Activated effector memory CD4-positive, alpha-beta T cell treated with Interleukin-2 at 50 U/mL for 16 hours (primary cell): ENCODE data around the gene NCK2.

ENCODE experiments used
- DNase-seq: peaks from one replicate; pipeline ENCODE4 v3.0.0-alpha.2; 2020

NCK2 gene

DNA sequence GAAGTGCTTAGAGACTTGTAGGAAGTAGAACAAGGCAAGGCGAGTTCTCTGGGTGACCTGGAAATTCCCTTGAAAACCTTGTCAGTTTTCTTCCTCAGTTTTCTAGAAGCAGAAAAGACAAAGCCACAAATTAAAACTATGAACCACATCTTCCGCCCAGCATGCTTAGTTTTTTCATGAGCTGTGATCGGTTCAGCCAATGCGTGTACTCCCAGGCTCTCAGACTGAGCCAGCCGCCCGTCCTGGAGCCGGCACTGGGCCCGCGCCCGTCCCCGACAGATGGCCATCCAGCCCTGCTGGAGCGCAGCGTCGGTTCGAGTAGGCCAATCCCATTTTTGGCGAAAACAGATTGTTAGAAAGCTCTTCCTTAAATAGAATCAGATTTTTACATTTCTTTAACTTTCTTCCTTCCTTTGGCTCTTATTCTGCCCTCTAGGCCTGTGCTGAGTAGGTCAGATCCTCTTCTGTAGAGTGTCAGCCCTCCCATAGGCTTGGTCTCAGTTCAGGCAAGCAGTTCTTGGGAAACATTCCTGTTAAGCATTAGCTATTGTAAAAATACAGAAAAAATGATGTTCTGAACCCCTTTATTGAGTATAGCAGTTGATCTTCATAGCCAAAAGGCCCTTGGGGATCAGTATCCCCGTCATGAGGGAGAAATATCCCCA lies 112.5 kb downstream of the NCK2 start:
- peak; percentile 21 for DNase-seq

DNA sequence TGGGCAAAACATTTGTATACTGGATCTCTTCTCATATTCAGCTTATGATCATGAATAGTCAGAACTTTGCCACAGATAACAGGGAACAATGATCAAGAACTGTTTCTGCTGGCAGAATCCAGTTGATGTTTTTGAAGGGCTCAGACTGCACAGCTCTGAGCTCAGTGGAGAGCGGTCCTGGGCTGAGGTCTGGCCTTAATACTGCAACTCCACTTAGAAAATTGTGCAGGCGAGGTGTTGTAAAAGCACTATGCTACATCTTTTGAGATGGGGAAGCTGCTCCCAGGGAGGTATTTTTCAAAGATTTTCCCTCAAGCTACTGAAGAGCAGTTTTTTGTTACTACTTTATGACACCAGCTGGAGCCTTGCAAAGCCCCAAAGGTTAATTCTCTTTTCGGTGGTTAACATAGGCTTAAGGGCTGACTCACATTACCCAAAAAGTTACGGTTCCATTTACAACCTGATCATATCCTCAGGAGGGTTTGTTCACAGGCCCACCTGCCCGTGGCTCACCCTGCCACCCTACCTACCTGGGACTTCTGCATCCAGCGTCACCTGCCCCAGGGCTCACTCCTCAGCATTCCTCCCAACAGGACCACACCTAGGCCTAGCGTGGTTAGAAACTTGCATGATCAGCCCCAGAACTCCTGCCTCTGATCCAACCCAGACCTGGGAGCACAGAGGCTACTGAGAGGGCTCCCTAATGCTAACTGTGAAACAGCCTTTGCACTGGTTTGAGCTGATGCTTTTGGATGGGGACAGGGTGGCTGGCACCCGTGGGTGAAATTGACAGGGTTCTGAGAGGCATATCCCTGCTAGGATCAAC lies 114.4 kb downstream of the NCK2 start:
- DNase-seq = no peak

DNA sequence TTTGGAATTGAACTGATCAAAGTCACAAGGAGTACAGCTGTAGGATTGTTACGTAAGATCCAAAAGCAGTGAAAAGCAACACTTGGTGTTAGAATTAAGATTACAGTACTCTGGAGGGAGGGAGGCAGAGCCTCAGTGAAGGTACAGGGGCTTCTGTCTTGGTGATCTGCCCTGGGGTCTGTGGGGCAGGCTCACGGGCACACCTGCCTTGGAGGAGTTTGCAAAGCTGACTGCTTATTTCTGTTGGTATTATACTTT lies 114.9 kb downstream of the NCK2 start:
- no peak for DNase-seq

DNA sequence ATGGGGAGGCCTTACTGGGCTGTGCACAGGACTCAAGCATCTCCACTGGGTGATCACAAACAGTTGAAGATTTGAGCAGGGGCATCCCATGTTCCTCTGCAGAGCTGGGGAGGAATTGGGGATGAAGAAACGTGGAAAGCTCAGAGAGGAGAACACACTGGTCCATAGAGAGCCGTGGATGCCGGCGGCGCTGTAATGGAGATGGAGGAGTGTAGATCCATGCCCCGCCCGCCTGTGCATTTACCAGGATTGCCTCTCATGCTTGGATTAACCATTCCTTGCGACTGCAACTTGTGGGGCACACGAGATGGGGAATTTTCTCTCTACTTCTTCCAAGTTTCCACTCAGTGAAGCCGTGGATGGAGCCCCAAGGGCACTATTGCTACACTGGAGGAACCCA lies 115.9 kb downstream of the NCK2 start:
- no peak for DNase-seq

DNA sequence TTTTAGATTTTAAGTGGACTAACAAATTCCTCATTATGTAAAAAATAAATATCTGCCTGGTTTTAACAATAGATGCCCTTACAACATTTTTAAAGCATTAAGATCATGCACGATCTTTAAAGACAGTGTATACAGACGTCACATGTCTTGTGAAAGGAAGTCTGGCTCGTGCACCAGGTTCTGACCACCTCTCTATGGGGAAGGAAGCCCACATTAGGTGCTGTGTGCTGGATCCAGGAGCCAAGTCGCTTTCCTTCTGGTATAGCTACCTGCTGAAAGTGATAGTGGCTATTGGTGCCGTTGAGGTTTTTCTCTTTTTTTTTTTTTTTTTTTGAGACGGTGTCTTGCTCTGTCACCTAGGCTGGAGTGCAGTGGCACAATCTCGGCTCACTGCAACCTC lies 116.5 kb downstream of the NCK2 start:
- DNase-seq = no peak

DNA sequence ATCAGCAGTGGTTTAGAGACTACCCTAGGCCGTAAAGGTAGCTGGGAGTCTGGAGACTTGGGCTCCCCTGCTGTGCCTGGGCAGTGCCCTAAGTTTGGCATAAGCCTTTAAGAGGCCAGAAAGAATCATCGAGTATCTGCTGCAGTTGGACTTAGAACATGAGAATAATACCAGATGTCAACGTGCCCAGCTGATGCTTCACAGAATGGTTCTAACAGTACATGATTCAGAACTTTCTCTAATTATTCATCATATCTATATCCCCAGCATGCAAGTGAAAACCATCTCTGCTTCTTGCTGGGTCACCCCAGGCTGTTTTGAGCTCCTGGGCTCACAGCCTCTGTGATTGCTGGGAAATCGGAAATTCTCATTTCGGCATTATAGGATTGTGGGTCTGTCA lies 118.1 kb downstream of the NCK2 start:
- DNase-seq = no peak

DNA sequence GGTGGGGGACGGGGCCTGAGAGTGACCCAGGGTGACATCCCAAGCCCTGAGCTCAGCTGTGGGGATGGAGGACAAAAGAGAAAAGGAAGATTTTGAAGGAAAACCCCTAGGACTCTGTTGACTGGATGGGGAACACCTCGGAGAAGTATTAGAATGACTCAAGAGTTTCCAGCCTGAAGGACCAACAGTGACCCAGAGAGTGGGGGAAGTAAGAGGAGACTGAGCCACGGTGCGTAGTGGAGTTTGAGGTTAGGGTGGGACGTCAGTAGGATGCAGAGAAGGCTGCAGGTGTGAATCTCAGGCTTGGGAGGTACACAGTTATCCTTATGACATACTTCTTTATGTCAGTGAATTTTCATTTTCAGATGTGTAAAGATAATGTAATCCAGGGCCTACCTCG lies 119.5 kb downstream of the NCK2 start:
- no peak for DNase-seq

DNA sequence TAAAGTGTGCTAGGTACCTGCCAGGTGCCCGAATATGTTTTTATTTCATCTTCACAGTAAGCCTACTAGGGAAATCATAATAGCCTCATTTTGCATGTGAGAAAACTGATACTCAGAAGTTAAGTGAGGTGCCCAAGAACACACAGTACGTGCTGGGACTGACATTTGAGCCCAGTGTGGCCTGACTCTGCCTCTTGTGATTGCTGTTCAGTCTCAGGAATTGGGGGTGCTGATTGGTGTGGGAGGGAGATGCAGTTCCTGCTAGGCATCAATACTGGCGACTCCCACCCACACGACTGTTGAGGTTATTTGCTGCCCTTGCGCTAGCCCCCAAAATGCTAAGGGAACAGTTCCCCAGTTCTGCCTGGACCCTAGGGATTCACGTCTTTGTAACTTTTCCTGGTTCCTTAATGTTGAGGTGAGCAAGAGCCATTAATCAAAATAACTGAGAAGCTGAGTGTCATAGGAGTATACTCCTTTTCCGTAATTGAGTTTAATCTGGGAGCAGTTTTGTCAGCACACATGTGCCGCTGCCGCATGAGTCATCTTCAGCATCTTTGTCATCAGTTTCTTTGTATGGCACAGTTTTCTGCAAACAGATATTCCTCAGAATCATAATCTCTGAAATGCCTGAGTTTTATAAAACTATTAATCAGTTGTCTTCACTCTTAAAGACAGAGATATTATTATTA lies 120.7 kb downstream of the NCK2 start:
- DNase-seq = no peak

DNA sequence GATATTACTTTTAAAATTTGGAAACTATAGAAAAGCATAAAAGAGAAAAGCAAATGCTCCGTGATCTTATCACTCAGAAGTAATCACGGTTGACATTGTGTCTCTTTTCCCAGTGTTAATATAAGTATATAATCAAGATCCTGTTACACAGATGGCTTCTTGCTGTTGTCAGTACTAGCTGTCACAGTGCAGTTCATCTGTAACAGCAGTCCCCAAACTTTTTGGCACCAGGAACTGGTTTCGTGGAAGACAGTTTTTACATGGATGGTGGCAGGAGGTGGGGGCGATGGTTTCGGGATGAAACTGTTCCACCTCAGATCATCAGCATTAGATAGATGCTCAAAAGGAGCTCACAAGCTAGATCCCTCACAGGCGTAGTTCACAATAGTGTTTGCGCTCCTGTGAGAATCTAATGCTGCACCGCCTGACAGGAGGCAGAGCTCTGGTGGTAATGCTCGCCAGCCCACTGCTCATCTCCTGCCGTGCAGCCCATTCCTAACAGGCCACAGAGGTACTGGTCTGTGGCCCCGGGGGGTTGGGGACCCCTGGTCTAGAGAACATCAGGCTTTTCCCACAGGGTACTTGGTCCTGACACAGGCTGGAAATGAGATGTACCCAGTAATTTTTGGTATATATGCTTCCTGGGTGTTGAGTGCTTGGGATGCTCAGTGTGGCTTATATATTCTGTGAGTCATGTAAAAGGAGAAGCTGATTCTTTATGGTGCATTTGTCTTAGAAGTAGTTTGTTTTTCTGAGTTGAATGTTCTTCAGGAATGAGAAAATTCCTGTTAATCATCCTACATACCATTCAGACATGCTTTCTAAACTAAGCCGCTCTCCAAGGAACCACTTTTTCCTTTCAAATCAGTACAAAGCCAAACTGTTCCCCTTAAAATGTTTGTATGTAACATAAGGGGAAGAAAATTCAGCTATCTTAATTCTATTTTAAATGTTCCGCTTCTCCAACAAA lies 121.8 kb downstream of the NCK2 start:
- DNase-seq = no peak

DNA sequence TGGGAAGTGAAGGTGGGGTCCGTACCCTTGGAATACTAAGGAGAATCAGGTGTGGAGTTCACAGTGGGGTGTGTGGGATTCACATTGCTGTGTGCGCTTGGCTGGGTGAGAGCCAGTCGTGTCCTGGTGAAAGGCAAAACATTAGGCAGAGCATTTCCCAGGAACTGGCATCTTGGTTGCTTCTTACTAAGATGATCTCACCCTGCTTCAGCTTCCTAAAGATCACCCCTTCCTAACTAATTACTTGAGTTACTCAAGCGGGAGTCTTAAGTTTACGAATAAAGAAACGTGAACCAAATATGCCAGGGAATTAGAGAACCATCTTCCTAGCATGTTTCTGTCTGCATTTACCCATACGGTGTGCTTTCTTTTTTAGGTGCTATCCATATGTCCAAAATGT lies 122.9 kb downstream of the NCK2 start:
- no peak for DNase-seq

DNA sequence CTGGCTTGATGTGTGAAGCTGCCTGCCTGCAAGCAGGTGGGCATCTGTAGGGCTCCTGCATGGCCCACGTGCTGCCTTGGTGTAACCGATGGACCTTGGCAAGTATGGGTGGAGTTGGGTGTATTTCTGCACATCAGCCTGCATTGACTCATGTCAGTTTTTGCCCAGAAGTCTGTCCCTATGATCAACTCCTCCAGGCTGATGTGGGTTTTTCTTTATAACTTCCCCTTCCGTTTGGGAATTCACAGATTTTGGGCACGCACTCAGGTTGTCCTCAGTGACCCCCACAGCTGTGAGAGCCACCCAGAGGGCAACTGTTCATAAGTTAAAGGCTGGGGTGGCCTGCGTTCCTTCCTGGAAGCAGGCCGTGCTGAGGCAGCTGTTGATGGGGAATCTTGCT lies 123.3 kb downstream of the NCK2 start:
- DNase-seq = no peak

DNA sequence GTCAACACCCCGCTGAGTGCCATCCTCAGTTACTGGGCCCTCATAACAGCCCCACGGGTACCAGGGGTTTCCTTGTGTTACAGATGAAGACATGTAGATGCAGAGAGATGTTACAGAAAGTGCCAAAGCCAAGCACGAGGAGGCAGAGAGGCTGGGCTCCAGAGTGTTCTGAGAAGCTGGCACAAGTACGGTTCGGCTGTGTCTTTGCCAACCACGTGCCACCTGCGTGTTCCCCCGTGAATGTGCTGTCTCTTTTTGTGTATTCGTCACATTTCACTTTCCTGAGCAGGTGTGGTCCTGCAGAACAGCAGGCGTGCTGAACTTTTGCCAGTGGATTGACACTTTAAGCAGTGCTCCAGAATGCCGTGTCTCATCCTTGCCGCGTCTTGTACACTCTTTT lies 124.6 kb downstream of the NCK2 start:
- DNase-seq = no peak

DNA sequence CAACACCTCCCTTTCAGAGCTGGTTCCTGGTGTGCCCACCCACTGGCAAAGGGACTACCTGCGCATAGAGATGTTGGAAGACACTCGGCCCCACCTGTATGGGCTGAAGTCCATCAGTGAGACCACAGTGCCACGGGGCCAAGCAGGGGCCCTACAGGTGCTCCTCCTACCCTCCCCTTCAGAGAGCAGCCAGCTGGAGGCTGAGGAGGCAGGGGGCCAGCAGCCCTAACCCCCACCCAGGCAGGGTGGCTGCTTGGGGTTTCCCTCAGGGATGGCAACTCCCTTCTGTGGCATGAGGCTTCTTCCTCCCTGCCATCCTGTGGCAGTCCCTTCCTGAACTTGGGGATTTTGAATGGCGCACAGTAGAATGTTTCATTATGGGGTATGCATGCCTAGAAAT lies 125.3 kb downstream of the NCK2 start:
- DNase-seq = no peak

DNA sequence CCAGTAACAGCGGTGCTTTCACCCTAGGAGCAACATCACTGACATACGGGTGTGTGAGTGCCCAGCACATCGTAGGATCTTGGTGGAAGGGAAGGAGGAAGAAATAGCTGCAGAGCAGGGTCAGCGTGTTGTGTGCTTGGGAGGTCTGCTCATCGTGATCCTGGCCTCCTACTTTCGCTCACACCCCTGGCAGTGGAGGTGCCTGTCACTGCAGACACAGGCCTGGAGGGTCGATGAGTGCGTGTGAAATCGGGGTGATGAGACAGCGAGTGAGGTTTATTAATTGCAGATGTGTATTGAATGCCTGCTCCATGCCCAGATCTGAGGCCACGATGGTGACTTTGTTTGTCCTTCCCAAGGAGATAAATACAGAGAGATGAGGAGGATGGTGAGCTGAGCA lies 126.1 kb downstream of the NCK2 start:
- no peak for DNase-seq

DNA sequence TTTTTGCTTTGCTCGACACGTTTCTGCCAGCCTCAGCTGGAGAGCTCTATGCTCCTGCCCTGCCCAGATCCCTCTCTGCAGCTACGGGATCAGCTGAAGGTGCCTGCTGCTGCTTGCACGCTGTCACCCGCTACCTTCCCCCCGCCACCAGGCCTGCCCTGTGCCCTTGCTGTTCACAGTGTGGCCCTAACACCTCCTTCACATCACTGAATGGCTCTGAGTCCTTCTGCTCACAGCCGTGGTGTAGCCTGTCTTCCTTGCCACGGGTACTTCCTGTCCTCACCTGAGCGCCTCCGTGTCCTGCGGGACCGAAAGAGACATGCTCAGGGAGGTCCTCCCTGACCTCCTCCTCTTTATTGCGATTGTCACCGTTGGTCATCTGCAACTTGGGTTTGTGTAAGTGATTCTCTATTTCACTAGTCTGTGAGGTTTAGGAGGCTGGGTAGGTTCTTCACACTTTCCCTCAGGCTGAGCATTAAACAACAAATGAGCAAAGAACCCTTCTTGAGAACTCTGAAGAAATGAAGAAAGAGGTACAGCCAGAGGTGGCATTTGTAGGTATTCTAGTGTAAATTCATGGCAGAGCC lies 127.5 kb downstream of the NCK2 start:
- no peak for DNase-seq

DNA sequence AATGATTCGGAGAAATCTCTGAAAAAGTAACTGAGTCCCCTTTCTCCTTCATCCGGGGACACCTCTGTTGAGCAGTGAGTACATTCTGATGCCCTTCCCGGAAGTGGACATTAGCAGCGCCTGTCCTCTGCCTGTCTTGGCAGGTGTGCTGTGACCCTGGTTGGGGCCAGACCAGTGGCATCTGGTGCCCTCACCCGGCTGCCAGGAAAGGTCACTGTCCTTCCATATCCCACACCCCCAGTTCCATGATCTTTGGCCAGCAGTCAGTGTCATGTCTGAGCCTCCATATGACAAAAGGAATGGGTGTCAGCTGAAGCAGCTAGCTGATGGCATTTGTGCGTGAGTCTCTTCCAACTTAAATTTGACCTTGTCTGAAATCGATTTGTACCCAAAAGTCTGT lies 128.1 kb downstream of the NCK2 start:
- no peak for DNase-seq

DNA sequence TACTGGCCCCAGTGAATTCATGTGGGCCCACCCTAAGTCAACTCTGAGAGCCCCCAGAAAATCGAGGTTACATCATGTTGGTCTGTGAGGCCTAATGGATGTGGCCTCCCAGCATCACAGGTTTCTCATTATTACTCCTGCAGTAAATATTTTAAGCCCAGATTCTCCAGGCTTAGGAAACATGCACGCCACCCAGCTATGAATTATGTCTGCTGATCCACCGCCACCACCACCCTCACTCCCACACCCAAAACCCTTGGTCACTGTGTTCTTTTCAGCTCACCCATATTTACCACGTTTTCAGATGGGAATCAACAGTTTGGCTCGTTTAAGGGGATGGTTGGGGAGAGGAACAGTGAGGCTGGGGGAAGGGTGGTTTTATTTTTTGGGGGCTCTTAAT lies 128.6 kb downstream of the NCK2 start:
- no peak for DNase-seq

DNA sequence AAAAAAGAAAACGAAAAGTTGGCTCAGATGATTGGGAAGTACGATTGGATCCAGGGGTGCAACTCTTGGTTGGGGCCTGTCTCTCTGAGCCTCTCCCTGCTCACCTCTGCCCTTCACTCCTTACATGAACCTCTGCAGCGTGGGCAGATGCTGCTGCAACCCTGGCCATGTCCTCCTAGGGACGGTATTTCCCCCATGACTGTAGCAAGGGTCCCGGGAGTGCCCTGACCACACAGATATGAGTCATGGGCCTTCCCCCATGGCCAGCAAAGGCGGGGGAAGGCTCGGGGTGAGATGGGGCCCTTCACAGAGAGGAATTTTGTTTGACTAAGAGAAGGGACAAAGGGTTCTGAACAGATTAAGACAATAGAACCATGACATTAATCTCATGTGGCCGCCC lies 129.0 kb downstream of the NCK2 start:
- peak; percentile 45 for DNase-seq

DNA sequence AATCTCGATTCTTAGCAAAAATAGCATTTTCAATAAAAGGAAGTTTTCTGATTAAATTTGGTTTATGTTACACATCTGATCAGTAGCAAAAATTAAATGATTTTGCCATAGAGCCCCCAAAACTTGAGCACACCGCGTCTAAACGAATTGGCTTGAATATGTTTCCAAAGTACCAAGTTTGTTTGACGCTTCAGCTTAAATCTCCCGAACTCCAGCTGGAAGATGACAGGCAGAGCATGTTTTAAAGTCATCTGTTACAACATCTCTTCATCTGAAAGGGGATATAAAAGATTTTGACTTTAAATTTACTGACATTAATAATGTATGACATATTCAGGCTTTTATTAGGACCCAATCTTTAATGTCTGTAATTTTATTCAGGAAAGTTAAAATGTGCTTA lies 129.8 kb downstream of the NCK2 start:
- DNase-seq = no peak

DNA sequence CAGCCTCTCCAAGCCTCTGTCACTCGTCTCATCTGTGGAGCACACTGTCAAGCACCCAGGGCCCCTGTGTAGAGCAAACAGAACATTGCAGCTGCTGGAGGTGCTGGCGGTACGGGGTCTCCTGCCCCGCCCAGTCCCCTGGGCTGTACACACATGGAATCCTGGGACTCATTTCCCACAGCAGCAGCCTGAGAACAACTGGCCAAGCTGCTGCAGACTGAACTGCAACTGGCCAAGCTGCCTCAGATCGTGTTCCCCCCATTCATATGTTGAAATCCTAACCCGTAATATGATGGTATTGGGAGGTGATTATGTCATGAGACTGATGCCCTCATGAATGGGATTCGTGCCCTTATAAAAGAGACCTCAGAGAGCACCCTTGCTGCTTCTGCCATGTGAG lies 130.5 kb downstream of the NCK2 start:
- DNase-seq = no peak

DNA sequence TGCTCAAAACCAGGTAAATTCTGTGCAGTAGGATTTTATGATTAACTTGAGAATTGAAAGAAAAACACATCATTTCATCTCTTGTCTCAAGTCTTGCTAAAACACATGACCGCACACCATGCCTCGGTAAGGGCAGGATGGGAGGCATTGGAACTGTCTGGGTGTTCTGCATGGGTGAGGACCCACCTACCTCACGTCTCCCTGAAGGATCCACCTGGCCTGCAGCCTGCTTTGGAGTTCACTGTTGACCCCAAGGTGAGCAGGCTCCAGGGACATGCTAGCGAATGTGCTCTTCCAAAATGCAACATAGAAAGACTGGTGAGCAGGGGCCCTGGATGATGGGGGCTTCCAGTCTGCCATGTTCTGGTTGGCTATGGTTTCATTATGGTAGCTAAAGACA lies 131.5 kb downstream of the NCK2 start:
- DNase-seq = no peak

DNA sequence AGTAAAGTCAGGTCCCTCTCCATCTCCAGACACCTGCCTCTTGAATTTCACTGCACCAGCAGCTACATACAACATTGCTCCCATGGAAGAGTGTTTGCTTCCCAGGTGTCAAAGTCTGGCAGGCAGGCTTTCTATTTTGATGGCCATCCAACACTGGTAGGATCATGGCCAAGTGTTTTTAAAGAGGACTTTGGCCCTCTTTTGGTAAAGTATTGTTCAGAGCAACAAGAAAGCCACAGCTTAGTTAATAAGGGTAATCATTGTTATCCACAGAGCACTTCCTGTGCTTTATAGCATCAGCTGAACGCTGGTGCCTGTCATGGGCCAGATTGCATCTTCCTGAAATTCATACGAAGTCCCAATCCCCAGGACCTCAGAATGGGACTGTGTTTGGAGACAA lies 133.2 kb downstream of the NCK2 start:
- no peak for DNase-seq
